HepG2 (cell line): ENCODE data around the gene FGF21. TPM values are rescaled to one million over a fixed set of nuclear protein-coding genes. Genes with fewer than 3 reads are reported as not detected.

ENCODE experiments used
- CEBPG ChIP-seq: IDR thresholded peaks from 2 replicates; pipeline ENCODE4 v1.6.1; 2016
- EP300 ChIP-seq, 3 experiments: sonication (generic) in 1 of 3; formaldehyde crosslinking in 1 of 3; IDR thresholded peaks; 2 replicates each; pipeline versions ENCODE4 v1.5.1 to v1.6.1; 2011 to 2020; ENCODE audit warnings: low read depth in 2 of 3, low read length in 2 of 3, borderline replicate concordance in 1 of 3, improper control_type of control experiment in 1 of 3, mild to moderate bottlenecking in 1 of 3, missing genetic modification reagents in 1 of 3, moderate library complexity in 1 of 3
- EZH2 ChIP-seq: conservative IDR thresholded peaks from 2 replicates; pipeline ENCODE4 v1.6.1; 2012; ENCODE audit warnings: mild to moderate bottlenecking, low read depth, low read length, moderate library complexity
- FOXA3 ChIP-seq: IDR thresholded peaks from 2 replicates; pipeline ENCODE4 v1.6.1; 2016; ENCODE audit warnings: missing genetic modification reagents, missing compliant biosample characterization
- FOXK1 ChIP-seq: sonication (generic); formaldehyde crosslinking; IDR thresholded peaks from 2 replicates; pipeline ENCODE4 v1.4.0; 2020; ENCODE audit warnings: low read depth, missing genetic modification reagents, borderline replicate concordance
- GATA4 ChIP-seq: sonication (generic); IDR thresholded peaks from 2 replicates; pipeline ENCODE4 v1.6.1; 2016; ENCODE audit warnings: antibody characterized with exemption, low read depth, borderline replicate concordance
- NCOA2 ChIP-seq: sonication (generic); formaldehyde crosslinking; IDR thresholded peaks from 2 replicates; pipeline ENCODE4 v1.8.0; 2022; ENCODE audit warnings: inconsistent platforms
- RARG ChIP-seq: sonication (generic); formaldehyde crosslinking; IDR thresholded peaks from 2 replicates; pipeline ENCODE4 v1.4.0; 2020; ENCODE audit warnings: low read depth, mild to moderate bottlenecking, missing genetic modification reagents
- TEAD3 ChIP-seq: optimal IDR thresholded peaks from 2 replicates; pipeline ENCODE3; 2016; ENCODE audit warnings: borderline replicate concordance
- ZNF644 ChIP-seq: IDR thresholded peaks from 2 replicates; pipeline ENCODE4 v1.6.1; 2016; ENCODE audit warnings: low read depth
- ZNF737 ChIP-seq: sonication (generic); formaldehyde crosslinking; IDR thresholded peaks from 2 replicates; pipeline ENCODE4 v1.5.0; 2020; ENCODE audit warnings: missing genetic modification reagents, mild to moderate bottlenecking, borderline replicate concordance
- polyA plus RNA-seq, 8 experiments: library from polyadenylated mRNA; depleted of rRNA in 3 of 8; stranded (reverse) in 7 of 8; unstranded in 1 of 8; fragments of >200 nt; fragmentation: Illumina TruSeq in 4 of 8; extraction: Trizol in 4 of 8; gene quantifications; 2 replicates each; pipeline versions ENCODE4 v1.2.1 to v1.2.3, GENCODE V29; 2011 to 2016; ENCODE audit warnings: low read depth in 4 of 8, missing spikeins in 1 of 8, mixed read lengths in 1 of 8; ENCODE audit not compliant: insufficient read depth in 1 of 8
- total RNA-seq, 5 experiments: library from RNA; depleted of rRNA; stranded (reverse); fragments of >200 nt; fragmentation: Illumina TruSeq; extraction: Trizol; gene quantifications; 2 replicates each; pipeline ENCODE4 v1.2.3, GENCODE V29; 2016; ENCODE audit warnings: low read depth in 1 of 5
- TF ChIP-seq, protein P1 (sequence below): sonication (generic); formaldehyde crosslinking; IDR thresholded peaks from 2 replicates; pipeline ENCODE4 v1.4.0; 2020; ENCODE audit warnings: missing genetic modification reagents, borderline replicate concordance
- TF ChIP-seq, protein P2 (sequence below): sonication (generic); formaldehyde crosslinking; conservative IDR thresholded peaks from 2 replicates; pipeline ENCODE4 v1.4.0; 2020; ENCODE audit warnings: mild to moderate bottlenecking, missing genetic modification reagents, moderate library complexity
- TF ChIP-seq, protein P3 (sequence below): sonication (generic); formaldehyde crosslinking; IDR thresholded peaks from 2 replicates; pipeline ENCODE4 v1.5.0; 2020; ENCODE audit warnings: missing genetic modification reagents
- TF ChIP-seq, protein P4 (sequence below), 2 experiments: sonication (generic) in 1 of 2; formaldehyde crosslinking in 1 of 2; IDR thresholded peaks; 2 replicates each; pipeline versions ENCODE4 v1.4.0 to v1.6.1; 2016 to 2020; ENCODE audit warnings: borderline replicate concordance in 1 of 2, low read depth in 1 of 2, mild to moderate bottlenecking in 1 of 2, missing genetic modification reagents in 1 of 2
- TF ChIP-seq, protein P5 (sequence below): sonication (generic); formaldehyde crosslinking; IDR thresholded peaks from 2 replicates; pipeline ENCODE4 v1.5.0; 2020; ENCODE audit warnings: missing genetic modification reagents, mild to moderate bottlenecking, borderline replicate concordance

The FGF21 gene
- total and polyA plus RNA-seq, 2 of the 13 experiments (the other 11 are each of a cell fraction or from before 2014, with no cell fraction given), result 0.17 TPM; not detected in 1

DNA sequence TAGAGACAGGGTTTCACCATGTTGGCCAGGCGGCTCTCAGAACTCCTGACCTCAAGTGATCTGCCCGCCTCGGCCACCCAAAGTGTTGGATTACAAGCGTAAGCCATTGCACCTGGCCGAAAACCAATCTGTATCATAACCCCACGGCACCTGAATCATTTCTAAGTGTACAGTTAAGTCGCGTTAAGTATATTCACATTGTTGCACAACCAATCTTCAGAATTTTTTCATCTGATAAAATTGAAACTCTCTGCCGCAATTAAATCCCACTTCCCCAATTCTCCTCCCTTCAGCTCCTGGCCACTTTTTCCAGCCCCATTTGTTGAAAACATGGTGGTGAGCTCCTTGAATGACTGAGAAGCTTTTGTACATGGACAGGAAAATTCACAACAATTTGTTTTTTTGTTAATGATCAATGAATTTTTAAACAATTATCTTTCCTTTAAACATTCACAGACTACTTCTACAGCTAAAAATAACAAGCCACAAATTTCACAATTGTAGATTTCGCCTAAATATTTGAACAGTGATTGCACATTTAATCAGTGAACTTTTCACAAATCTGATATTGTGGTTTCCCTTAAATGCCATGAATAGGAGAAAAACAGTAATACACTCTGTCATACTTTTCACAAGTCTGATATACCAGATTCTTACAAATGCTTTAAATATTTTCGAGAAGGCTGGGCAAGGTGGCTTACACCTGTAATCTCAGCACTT is 13.8 kb downstream of the FGF21 start (continued):
- TF ChIP-seq, protein P1, sequence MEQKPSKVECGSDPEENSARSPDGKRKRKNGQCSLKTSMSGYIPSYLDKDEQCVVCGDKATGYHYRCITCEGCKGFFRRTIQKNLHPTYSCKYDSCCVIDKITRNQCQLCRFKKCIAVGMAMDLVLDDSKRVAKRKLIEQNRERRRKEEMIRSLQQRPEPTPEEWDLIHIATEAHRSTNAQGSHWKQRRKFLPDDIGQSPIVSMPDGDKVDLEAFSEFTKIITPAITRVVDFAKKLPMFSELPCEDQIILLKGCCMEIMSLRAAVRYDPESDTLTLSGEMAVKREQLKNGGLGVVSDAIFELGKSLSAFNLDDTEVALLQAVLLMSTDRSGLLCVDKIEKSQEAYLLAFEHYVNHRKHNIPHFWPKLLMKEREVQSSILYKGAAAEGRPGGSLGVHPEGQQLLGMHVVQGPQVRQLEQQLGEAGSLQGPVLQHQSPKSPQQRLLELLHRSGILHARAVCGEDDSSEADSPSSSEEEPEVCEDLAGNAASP (CRISPR knock-in tag), result 0 out of 2 replicates have a peak, but pooled peaks have one; percentile 20
- TF ChIP-seq, protein P2, sequence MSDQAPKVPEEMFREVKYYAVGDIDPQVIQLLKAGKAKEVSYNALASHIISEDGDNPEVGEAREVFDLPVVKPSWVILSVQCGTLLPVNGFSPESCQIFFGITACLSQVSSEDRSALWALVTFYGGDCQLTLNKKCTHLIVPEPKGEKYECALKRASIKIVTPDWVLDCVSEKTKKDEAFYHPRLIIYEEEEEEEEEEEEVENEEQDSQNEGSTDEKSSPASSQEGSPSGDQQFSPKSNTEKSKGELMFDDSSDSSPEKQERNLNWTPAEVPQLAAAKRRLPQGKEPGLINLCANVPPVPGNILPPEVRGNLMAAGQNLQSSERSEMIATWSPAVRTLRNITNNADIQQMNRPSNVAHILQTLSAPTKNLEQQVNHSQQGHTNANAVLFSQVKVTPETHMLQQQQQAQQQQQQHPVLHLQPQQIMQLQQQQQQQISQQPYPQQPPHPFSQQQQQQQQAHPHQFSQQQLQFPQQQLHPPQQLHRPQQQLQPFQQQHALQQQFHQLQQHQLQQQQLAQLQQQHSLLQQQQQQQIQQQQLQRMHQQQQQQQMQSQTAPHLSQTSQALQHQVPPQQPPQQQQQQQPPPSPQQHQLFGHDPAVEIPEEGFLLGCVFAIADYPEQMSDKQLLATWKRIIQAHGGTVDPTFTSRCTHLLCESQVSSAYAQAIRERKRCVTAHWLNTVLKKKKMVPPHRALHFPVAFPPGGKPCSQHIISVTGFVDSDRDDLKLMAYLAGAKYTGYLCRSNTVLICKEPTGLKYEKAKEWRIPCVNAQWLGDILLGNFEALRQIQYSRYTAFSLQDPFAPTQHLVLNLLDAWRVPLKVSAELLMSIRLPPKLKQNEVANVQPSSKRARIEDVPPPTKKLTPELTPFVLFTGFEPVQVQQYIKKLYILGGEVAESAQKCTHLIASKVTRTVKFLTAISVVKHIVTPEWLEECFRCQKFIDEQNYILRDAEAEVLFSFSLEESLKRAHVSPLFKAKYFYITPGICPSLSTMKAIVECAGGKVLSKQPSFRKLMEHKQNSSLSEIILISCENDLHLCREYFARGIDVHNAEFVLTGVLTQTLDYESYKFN (CRISPR knock-in tag), result peak; percentile 53
- TF ChIP-seq, protein P3, sequence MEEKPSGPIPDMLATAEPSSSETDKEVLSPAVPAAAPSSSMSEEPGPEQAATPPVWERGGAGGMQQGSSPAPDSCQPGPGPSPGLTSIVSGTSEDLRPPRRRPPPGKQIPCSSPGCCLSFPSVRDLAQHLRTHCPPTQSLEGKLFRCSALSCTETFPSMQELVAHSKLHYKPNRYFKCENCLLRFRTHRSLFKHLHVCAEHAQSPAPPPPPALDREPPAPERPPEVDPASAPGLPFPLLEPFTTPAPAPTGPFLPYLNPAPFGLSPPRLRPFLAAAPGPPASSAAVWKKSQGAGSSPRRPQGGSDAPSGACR (CRISPR knock-in tag), result no peak
- TF ChIP-seq CEBPG (CRISPR knock-in tag), result peak; percentile 59
- TF ChIP-seq, protein P4, sequence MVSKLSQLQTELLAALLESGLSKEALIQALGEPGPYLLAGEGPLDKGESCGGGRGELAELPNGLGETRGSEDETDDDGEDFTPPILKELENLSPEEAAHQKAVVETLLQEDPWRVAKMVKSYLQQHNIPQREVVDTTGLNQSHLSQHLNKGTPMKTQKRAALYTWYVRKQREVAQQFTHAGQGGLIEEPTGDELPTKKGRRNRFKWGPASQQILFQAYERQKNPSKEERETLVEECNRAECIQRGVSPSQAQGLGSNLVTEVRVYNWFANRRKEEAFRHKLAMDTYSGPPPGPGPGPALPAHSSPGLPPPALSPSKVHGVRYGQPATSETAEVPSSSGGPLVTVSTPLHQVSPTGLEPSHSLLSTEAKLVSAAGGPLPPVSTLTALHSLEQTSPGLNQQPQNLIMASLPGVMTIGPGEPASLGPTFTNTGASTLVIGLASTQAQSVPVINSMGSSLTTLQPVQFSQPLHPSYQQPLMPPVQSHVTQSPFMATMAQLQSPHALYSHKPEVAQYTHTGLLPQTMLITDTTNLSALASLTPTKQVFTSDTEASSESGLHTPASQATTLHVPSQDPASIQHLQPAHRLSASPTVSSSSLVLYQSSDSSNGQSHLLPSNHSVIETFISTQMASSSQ (IDR thresholded peaks at IDR 0.05; ENCODE audit: low read depth), result peak; percentile 76
- TF ChIP-seq, protein P4 (CRISPR knock-in tag; IDR thresholded peaks at IDR 0.05; ENCODE audit: borderline replicate concordance), result no peak
- TF ChIP-seq EP300 (IDR thresholded peaks at IDR 0.05; ENCODE audit: low read depth in 2 of 2, low read length in 2 of 2), result peak in 1 of 2 experiments; percentile 60; a peak in 2 of 4 replicates
- TF ChIP-seq EP300 (CRISPR knock-in tag; IDR thresholded peaks at IDR 0.05; ENCODE audit: borderline replicate concordance), result no peak
- TF ChIP-seq FOXK1 (CRISPR knock-in tag), result no peak
- peak; percentile 76 for TF ChIP-seq NCOA2 (CRISPR knock-in tag)
- peak; percentile 20; the same call in 1 of the 2 replicates for TF ChIP-seq GATA4
- TF ChIP-seq FOXA3 (CRISPR knock-in tag), result 0 out of 2 replicates have a peak, but pooled peaks have one; percentile 26
- TF ChIP-seq ZNF737 (CRISPR knock-in tag), result no peak
- no peak for TF ChIP-seq RARG
- TF ChIP-seq, protein P5, sequence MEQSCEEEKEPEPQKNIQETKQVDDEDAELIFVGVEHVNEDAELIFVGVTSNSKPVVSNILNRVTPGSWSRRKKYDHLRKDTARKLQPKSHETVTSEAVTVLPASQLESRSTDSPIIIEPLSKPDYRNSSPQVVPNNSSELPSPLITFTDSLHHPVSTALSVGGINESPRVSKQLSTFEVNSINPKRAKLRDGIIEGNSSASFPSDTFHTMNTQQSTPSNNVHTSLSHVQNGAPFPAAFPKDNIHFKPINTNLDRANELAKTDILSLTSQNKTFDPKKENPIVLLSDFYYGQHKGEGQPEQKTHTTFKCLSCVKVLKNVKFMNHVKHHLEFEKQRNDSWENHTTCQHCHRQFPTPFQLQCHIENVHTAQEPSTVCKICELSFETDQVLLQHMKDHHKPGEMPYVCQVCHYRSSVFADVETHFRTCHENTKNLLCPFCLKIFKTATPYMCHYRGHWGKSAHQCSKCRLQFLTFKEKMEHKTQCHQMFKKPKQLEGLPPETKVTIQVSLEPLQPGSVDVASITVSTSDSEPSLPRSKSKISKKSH (CRISPR knock-in tag), result no peak
- TF ChIP-seq ZNF644 (CRISPR knock-in tag), result peak; percentile 66; the same call in 1 of the 2 replicates
- TF ChIP-seq EZH2, result no peak
- no peak for TF ChIP-seq TEAD3 (CRISPR knock-in tag)
